ENCODE measurements around the gene GTPBP6. TPM values are rescaled to one million over a fixed set of nuclear protein-coding genes. Genes with fewer than 3 reads are reported as not detected.
A peak's percentile ranks its signal among the peaks of the same experiment; 100 is the strongest.
"Not testable (repeated sequence)": the region's sequence is repeated elsewhere in the genome, so short reads cannot be mapped to it uniquely, and the experiment has no call there.

GTPBP6 gene
- total RNA-seq, 2 experiments from 2014 or later: 46.2 to 46.7 TPM

DNA sequence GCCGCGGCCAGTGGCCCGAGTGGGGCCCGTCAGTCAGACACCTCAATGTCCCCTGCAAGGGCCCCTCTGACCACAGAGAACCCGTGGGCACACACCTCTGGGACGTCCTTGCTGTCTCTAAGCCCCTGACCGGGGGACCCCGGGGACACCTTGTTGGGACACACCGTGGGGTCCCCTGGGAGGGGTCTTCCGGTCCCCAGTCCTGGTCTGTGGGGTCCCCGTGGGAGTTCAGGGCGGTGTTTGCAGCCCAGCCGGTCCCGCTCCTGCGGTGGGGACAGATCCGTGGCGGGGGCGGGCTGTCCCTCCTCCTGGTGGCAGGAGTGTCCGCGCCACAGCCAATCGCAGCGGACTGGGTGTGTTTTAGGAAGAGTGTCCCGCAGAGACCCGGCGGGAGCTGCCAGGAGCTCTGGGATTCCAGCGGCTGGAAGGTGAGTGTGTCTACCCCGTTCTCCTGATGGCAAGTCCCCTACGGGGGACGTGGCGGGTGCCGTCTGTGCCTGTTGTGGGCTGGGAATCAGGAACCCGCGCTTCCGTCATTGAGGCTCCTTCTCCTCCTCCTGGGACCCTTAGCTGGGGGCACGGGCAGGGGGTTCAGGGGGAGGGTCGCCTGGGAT is 42.5 kb downstream of the GTPBP6 start:
- H3K4me3 Mint-ChIP-seq: peak overlapping the region; percentile 74
- ChIA-PET CTCF (no interaction called here), POLR2A (no interaction called here)
- H3K27ac Mint-ChIP-seq: no peak overlapping the region
- no peaks in the 10 kb centered on the region for H3K9me3 Mint-ChIP-seq
- H3K4me1 Mint-ChIP-seq: peaks cover 10% of the 10 kb centered on the region
- H3K27me3 Mint-ChIP-seq: no peaks in the 10 kb centered on the region
- no peaks in the 10 kb centered on the region for H3K36me3 Mint-ChIP-seq (ENCODE audit: low read depth)
- peak; percentile 33 for DNase-seq

DNA sequence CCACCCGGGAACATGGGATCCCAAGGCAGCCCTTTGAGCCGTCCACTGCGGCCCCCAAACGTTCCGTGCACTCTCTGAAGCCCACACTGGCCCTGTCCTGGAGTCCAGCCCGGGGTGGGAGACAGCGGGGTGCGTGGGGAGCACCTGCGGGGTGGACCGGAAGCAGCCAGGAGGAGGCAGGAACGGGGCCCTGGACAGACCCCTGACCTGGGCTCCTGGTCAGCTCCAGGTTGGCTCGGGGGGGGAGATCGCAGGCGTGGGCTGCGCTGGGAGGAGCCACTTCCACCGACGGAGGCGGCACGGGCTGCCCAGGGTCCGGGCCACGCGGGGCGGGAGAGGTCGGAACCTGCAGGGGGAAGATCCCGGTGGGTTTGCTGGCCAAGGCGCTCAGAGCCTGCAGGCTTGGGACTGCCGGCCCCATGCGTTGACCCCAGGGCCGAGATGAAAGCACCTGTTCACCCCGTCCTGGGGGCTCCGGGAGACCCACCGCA is 43.1 kb downstream of the GTPBP6 start:
- Mint-ChIP-seq H3K4me3 (no peak overlapping the region), H3K27ac (no peak overlapping the region), H3K9me3 (no peaks in the 10 kb centered on the region), H3K36me3 (ENCODE audit: low read depth) (no peaks in the 10 kb centered on the region), H3K4me1 (peaks cover 10% of the 10 kb centered on the region), H3K27me3 (no peaks in the 10 kb centered on the region)
- ChIA-PET POLR2A (no interaction called here), CTCF (no interaction called here)
- no peak for DNase-seq

DNA sequence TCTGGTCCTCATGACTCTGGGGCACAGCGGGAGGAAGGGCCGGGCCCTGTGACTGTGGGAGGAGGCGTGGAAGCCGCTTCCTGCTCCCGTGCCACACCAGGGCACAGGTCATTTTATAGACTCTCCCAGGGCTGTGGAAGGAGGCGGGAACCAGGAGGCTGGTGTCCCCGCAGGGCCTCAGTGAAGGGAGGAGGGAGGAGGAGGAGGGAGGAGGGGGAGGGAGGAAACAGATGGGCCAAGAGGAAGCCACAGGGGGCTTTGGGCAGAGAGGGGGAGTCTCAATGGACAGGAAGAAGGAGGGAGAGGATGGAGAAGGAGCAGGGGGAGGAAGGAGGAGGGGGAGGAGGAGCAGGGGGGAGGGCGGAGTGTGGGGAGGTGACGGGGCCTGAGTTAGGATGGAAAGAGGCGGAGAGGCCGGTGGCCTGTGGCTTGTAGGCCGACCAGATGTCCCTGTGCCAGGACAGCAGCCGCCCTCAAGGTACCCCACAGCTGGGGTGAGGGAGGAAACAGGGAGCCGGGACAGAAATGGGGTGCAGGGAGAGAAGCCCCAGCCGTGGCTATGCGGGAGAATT is 43.6 kb downstream of the GTPBP6 start:
- H3K9me3 Mint-ChIP-seq: no peaks in the 10 kb centered on the region
- DNase-seq: no peak
- H3K4me1 Mint-ChIP-seq: peaks cover 10% of the 10 kb centered on the region
- H3K4me3 Mint-ChIP-seq: no peak overlapping the region
- H3K36me3 Mint-ChIP-seq (ENCODE audit: low read depth): no peaks in the 10 kb centered on the region
- no peak overlapping the region for H3K27ac Mint-ChIP-seq
- ChIA-PET POLR2A (no interaction called here), CTCF (no interaction called here)
- no peaks in the 10 kb centered on the region for H3K27me3 Mint-ChIP-seq

DNA sequence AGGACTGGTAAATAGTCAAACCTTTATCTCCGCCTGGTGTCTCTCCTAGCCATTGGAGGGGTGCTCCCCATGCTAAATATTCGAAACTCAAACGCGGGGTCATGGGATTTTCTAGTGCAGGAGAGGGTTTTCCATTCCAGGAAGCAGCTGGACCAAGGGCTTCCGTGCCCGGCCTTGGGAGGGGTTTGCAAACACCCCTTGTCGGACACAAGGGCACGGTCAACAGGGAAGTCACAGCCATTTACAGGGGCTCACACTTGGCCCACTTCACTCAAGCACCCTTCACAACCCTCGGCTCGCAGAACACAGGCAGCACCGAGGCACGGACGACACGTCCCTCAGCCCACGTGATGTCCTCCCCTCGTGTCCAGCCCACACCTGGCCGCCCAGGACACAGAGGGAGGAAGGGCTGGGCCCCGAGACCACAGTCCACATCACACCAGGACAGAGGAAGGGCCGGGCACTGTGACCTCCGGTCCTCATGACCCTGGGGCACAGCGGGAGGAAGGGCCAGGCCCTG is 47.7 kb downstream of the GTPBP6 start:
- CTCF ChIA-PET: no interaction called here
- no peak for DNase-seq
- POLR2A ChIA-PET: no interaction called here
- no peak overlapping the region for H3K27ac Mint-ChIP-seq
- no peaks in the 10 kb centered on the region for H3K9me3 Mint-ChIP-seq
- H3K4me3 Mint-ChIP-seq: no peak overlapping the region
- H3K4me1 Mint-ChIP-seq: peaks cover under 1% of the 10 kb centered on the region
- no peaks in the 10 kb centered on the region for H3K27me3 Mint-ChIP-seq
- H3K36me3 Mint-ChIP-seq (ENCODE audit: low read depth): no peaks in the 10 kb centered on the region

DNA sequence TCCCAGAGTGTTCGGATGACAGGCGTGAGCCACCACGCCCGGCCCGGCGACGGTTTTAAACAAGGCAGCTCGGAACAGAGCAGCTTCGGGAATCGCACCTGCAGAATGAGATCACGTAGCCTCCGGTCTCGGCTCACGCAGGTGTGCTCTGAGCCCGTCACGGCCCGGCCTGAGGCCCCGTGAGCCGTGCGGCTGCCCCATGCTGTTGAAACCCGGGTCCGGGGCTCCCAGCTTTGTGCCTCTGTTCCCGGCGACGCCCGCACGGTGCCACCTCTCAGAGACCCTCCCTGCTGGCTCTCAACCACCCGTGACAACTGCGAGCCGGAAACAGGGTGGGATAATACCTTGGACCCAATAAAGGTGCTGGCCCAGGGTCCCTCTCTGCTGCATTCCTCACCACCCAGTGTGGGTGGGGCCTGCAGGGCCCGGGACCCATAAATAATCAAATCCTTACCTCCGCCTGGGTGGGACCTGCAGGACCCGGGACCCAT is 50.8 kb downstream of the GTPBP6 start:
- POLR2A ChIA-PET: no interaction called here
- H3K9me3 Mint-ChIP-seq: no peaks in the 10 kb centered on the region
- H3K27me3 Mint-ChIP-seq: no peaks in the 10 kb centered on the region
- H3K4me3 Mint-ChIP-seq: no peak overlapping the region
- H3K27ac Mint-ChIP-seq: no peak overlapping the region
- H3K36me3 Mint-ChIP-seq (ENCODE audit: low read depth): no peaks in the 10 kb centered on the region
- H3K4me1 Mint-ChIP-seq: no peaks in the 10 kb centered on the region
- no peak for DNase-seq
- CTCF ChIA-PET: no interaction called here

DNA sequence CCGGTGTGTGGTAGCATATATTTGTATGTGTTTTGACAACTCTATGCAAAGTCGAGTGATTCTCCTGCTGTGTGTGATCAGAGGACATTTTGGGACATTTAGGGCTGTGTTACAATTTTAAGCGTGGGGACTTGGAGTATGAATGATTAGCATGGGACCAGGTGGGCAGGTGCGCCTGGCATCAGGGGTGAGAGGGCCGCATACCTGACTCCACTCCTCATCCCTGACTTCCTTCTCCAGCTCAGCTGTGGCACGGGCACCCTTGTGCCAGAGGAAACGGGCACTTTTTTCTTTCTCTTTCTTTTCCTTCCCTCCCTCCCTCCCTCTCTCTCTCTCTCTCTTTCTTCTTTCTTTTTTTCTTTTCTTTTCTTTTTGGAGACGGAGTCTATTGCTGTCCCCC is 53.1 kb downstream of the GTPBP6 start:
- Mint-ChIP-seq H3K27me3 (no peaks in the 10 kb centered on the region), H3K9me3 (no peaks in the 10 kb centered on the region), H3K4me3 (no peak overlapping the region), H3K36me3 (ENCODE audit: low read depth) (no peaks in the 10 kb centered on the region), H3K27ac (no peak overlapping the region), H3K4me1 (no peaks in the 10 kb centered on the region)
- ChIA-PET POLR2A (no interaction called here), CTCF (no interaction called here)
- DNase-seq: no peak

DNA sequence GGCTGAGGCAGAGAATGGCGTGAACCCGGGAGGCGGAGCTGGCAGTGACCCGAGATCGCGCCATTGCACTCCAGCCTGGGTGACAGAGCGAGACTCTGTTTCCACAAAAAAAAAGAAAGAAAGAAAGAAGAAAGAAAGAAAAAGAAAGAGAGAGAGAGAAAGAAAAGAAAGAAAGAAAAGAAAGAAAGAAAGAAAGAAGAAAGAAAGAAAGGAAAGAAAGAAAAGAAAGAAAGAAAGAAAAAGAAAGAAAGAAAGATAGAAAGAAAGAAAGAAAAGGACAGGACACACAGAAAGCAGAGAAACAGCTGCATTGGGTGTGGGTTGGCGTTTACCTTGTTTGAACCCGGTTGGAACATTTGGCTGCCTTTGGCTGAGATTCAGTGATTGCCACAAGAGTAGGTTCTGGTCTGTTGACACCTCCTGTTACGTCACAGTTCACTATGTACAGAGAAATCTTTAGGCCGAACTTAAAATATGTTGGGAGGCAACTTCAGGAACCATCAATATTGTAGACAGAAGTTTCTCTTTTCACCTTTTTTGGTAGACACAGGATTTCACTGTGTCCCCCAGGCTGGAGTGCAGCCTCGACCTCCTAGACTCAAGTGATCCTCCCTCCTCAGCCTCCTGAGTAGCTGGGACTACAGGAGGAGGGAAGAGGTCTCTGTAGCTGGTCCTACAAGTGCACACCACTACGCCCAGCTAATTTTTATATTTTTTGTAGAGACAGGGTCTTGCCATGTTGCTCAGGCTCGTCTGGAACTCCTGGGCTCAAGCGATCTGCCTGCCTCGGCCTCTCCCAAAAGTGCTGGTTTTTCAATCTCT is 53.8 kb downstream of the GTPBP6 start:
- ChIA-PET CTCF (no interaction called here), POLR2A (no interaction called here)
- no peaks in the 10 kb centered on the region for H3K4me1 Mint-ChIP-seq
- H3K27me3 Mint-ChIP-seq: no peaks in the 10 kb centered on the region
- no peak overlapping the region for H3K4me3 Mint-ChIP-seq
- H3K36me3 Mint-ChIP-seq (ENCODE audit: low read depth): no peaks in the 10 kb centered on the region
- H3K27ac Mint-ChIP-seq: no peak overlapping the region
- H3K9me3 Mint-ChIP-seq: no peaks in the 10 kb centered on the region
- DNase-seq: no peak

DNA sequence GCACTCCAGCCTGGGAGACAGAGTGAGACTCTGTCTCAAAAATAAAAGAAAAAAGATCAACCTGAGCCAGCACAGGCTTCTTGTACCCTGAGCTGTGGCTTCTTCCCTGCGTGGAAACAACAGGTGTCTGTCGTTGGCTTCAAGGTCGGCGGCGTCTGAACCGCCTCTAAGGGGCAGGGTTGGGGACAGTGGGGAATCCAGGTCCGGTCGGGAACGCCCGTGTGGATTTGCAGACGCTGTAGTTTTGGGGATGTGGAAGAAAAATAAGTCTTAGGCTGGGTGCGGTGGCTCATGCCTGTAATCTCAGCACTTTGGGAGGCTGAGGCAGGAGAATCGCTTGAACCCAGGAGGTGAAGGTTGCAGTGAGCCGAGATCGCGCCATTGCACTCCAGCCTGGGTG is 54.6 kb downstream of the GTPBP6 start:
- H3K27me3 Mint-ChIP-seq; H3K9me3 Mint-ChIP-seq; CTCF ChIA-PET; DNase-seq; H3K27ac Mint-ChIP-seq; POLR2A ChIA-PET; H3K4me3 Mint-ChIP-seq; H3K4me1 Mint-ChIP-seq; H3K36me3 Mint-ChIP-seq (ENCODE audit: low read depth): not testable (repeated sequence)

DNA sequence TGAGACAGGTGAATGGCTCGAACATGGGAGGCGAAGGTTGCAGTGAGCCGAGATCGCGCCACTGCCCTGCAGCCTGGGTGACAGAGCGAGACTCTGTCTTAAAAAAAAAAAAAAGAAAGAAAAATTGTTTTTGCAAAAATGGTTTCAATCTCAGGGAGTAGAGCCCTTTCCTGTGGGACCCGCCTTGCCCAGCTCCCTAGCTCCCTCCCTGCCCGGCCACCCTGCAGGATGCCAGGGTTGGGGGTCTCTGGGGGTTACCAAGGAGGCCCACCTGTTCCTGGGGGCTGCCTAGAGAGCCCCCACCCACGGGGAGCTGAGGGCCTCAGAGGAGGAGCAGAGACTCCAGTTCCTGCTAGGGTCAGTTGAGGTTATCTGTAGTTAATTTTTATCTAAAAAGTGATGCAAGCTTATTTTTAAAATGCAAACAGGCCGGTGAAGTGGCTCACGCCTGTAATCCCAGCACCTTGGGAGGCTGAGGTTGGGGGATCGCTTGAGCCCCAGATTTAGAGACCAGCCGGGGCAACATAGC is 56.2 kb downstream of the GTPBP6 start:
- CTCF ChIA-PET: no interaction called here
- POLR2A ChIA-PET: no interaction called here
- Mint-ChIP-seq H3K4me3 (no peak overlapping the region), H3K27me3 (no peaks in the 10 kb centered on the region), H3K4me1 (no peaks in the 10 kb centered on the region), H3K27ac (no peak overlapping the region), H3K9me3 (no peaks in the 10 kb centered on the region), H3K36me3 (ENCODE audit: low read depth) (no peaks in the 10 kb centered on the region)
- DNase-seq: no peak

DNA sequence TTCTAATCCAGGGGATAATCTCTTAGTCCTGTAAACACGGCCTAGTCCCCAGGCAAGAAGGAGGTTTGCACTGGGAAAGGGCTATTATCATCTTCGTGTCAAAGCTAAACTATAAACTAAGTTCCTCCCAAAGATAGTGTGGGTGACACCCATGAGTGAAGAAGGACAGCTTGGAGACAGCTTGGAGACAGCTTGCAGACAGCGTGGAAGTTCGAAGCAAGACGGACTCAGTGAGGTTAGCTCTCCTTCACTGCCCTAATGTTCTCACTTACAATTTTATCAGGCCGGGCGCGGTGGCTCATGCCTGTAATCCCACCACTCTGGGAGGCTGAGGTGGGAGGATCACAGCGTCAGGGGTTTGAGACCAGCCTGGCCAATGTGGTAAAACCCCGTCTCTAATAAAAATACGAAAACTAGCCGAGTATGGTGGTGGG is 56.7 kb downstream of the GTPBP6 start:
- DNase-seq: no peak
- Mint-ChIP-seq H3K4me3 (no peak overlapping the region), H3K27ac (no peak overlapping the region), H3K4me1 (no peaks in the 10 kb centered on the region), H3K27me3 (no peaks in the 10 kb centered on the region), H3K36me3 (ENCODE audit: low read depth) (no peaks in the 10 kb centered on the region), H3K9me3 (no peaks in the 10 kb centered on the region)
- ChIA-PET POLR2A (no interaction called here), CTCF (no interaction called here)

DNA sequence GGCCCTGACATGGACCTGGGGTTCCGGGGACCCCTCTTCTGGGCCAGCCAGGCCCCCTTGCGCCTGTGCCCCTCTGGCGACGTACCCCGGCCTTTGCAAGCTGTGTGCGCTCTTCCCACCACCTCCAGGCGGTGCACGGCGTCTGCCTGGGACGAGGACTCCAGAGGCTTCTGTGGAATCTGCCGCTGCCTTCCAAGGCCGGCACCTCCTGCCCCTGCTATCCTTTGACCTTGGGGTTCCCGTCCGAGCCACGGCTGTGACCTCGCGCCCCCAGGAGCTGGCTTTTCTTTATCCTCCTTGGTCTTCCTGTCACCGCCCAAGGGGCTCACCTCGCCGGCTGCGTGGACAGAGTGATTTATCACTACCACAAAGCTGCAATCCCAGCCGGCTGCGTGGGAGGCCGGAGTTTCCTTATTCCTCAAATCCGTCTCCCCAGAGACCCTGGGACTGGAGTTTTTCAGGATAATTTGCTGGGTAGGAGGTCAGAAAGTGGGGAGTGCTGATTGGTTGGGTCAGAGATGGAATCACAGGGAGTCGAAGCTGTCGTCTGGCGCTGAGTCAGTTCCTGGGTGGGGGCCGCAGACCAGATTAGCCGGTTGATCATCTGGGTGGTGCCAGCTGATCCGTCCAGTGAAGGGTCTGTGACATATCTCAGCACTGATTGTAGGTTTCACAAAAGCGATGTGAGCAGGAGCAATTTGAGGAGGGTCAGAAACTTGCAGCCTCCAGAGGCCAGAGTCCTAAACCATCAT is 57.3 kb downstream of the GTPBP6 start:
- Mint-ChIP-seq H3K4me3 (no peak overlapping the region), H3K4me1 (no peaks in the 10 kb centered on the region)
- POLR2A ChIA-PET: no interaction called here

DNA sequence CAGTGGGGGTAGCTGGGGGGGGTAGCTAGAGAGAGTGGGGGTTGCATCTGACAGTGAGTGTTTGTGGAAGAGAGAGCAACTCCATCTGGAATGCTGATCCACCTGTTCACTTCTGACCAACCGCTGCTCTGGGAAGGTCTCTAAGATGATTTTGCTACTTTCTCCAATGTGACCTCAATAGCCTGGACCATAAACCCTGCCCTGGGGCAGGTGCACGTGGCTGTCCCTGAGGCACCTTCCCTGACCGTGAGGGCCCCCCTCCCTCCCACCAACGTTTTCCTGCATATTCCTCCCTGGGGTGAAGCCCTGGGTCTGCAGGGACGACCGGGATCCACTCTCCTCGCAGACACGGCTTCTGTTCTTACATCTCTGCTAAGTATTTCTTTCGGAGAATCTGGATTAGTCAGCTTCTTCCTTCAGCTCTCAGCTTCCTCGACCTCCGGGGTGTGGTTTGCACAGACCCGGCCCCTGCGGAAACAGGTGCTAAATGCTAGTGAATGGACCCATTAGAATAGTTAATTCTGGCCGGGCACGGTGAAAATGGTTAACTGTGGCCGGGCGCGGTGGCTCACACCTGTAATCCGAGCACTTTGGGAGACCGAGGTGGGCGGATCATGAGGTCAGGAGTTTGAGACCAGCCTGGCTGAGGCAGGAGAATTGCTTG is 58.8 kb downstream of the GTPBP6 start:
- Mint-ChIP-seq H3K27me3 (no peaks in the 10 kb centered on the region), H3K27ac (no peak overlapping the region), H3K36me3 (ENCODE audit: low read depth) (no peaks in the 10 kb centered on the region), H3K4me3 (no peak overlapping the region), H3K4me1 (no peaks in the 10 kb centered on the region), H3K9me3 (no peaks in the 10 kb centered on the region)
- peak; percentile 9 for DNase-seq
- ChIA-PET POLR2A (no interaction called here), CTCF (no interaction called here)

More for the DNA sequence above, 57.3 kb downstream of the GTPBP6 start:
- Mint-ChIP-seq H3K36me3 (ENCODE audit: low read depth) (no peaks in the 10 kb centered on the region), H3K9me3 (no peaks in the 10 kb centered on the region), H3K27ac (no peak overlapping the region), H3K27me3 (no peaks in the 10 kb centered on the region)
- CTCF ChIA-PET: no interaction called here
- DNase-seq: no peak

Data from activated CD4-positive, alpha-beta memory T cell treated with anti-CD3 and anti-CD28 coated beads, Interleukin-2, amount 10 ng/mL, durations not matched to agents 7 days and 5 days (primary cell).